Nephron (organoid): Measurements from ENCODE around the gene RAG1.

Source experiments
- H3K27ac Mint-ChIP-seq, 3 experiments: 2 replicates each; pipeline ENCODE4 v1.8.0; 2020; ENCODE audit warnings: mixed read lengths in 3 of 3, mild to moderate bottlenecking in 2 of 3, moderate library complexity in 1 of 3
- H3K27me3 Mint-ChIP-seq: 2 replicates; pipeline ENCODE4 v1.8.0; 2021; ENCODE audit warnings: low read depth, mild to moderate bottlenecking, moderate library complexity, mixed read lengths
- H3K36me3 Mint-ChIP-seq: 2 replicates; pipeline ENCODE4 v1.8.0; 2020; ENCODE audit warnings: low read depth, mixed read lengths
- H3K4me1 Mint-ChIP-seq: 2 replicates; pipeline ENCODE4 v1.8.0; 2020; ENCODE audit warnings: mixed read lengths
- H3K4me3 Mint-ChIP-seq, 3 experiments: 2 replicates each; pipeline ENCODE4 v1.8.0; 2020; ENCODE audit warnings: mild to moderate bottlenecking in 3 of 3, mixed read lengths in 3 of 3, moderate library complexity in 2 of 3
- H3K9me3 Mint-ChIP-seq: 2 replicates; pipeline ENCODE4 v1.8.0; 2020; ENCODE audit warnings: mixed read lengths
- CTCF ChIP-seq, 3 experiments: fragments of 200-600 bp; sonication (generic); IDR thresholded peaks; one replicate each; pipeline ENCODE4 v1.5.0; 2021; ENCODE audit warnings: antibody characterized with exemption in 3 of 3; ENCODE audit not compliant: unreplicated experiment in 3 of 3

The RAG1 gene

GRCh38 chr11:36566407-36567053, 1.3 kb upstream of the RAG1 start:
- no peaks in the 10 kb centered on the region for H3K9me3 Mint-ChIP-seq

GRCh38 chr11:36569095-36569494, 1.3 kb downstream of the RAG1 start:
- no peak for TF ChIP-seq CTCF (IDR thresholded peaks at IDR 0.05; ENCODE audit: unreplicated experiment in 3 of 3)
- Mint-ChIP-seq H3K36me3 (no peaks in the 10 kb centered on the region), H3K9me3 (no peaks in the 10 kb centered on the region), H3K4me3 (no peak overlapping the region), H3K4me1 (peaks cover 17% of the 10 kb centered on the region), H3K27ac (no peak overlapping the region), H3K27me3 (peaks cover 11% of the 10 kb centered on the region)

More at GRCh38 chr11:36566407-36567053, 1.3 kb upstream of the RAG1 start:
- H3K4me1 Mint-ChIP-seq, result peaks cover 17% of the 10 kb centered on the region
- no peak overlapping the region for H3K27ac Mint-ChIP-seq
- no peak for TF ChIP-seq CTCF (IDR thresholded peaks at IDR 0.05; ENCODE audit: unreplicated experiment in 3 of 3)
- H3K36me3 Mint-ChIP-seq, result no peaks in the 10 kb centered on the region
- peaks cover 11% of the 10 kb centered on the region for H3K27me3 Mint-ChIP-seq
- no peak overlapping the region for H3K4me3 Mint-ChIP-seq

- Mint-ChIP-seq H3K27ac (no peak overlapping the region), H3K27me3 (no peaks in the 10 kb centered on the region), H3K4me1 (peaks cover 26% of the 10 kb centered on the region), H3K4me3 (no peak overlapping the region), H3K36me3 (no peaks in the 10 kb centered on the region), H3K9me3 (no peaks in the 10 kb centered on the region)
- TF ChIP-seq CTCF (IDR thresholded peaks at IDR 0.05; ENCODE audit: unreplicated experiment in 3 of 3), result no peak
Observed at GRCh38 chr11:36574486-36574885, 6.7 kb downstream of the RAG1 start.

- H3K27ac Mint-ChIP-seq, result peak overlapping the region; percentile 7 to 36 (median 30)
- TF ChIP-seq CTCF (IDR thresholded peaks at IDR 0.05; ENCODE audit: unreplicated experiment in 3 of 3), result no peak
- peaks cover 4% of the 10 kb centered on the region for H3K27me3 Mint-ChIP-seq
- no peaks in the 10 kb centered on the region for H3K36me3 Mint-ChIP-seq
- H3K4me1 Mint-ChIP-seq, result peaks cover 26% of the 10 kb centered on the region
- H3K9me3 Mint-ChIP-seq, result peaks cover 7% of the 10 kb centered on the region
- H3K4me3 Mint-ChIP-seq, result no peak overlapping the region
Observed at GRCh38 chr11:36577373-36577772, 9.6 kb downstream of the RAG1 start.

GRCh38 chr11:36577859-36578258, 10.1 kb downstream of the RAG1 start:
- Mint-ChIP-seq H3K9me3 (peaks cover 7% of the 10 kb centered on the region), H3K36me3 (no peaks in the 10 kb centered on the region), H3K4me1 (peaks cover 26% of the 10 kb centered on the region), H3K27ac (peak overlapping the region; percentile 7 to 36 (median 30)), H3K27me3 (peaks cover 4% of the 10 kb centered on the region), H3K4me3 (no peak overlapping the region)
- no peak for TF ChIP-seq CTCF (IDR thresholded peaks at IDR 0.05; ENCODE audit: unreplicated experiment in 3 of 3)

- Mint-ChIP-seq H3K4me1 (peaks cover 26% of the 10 kb centered on the region), H3K36me3 (no peaks in the 10 kb centered on the region), H3K27me3 (peaks cover 10% of the 10 kb centered on the region), H3K4me3 (no peak overlapping the region), H3K27ac (peak overlapping the region in 2 of 3 experiments; percentile 7 to 13), H3K9me3 (peaks cover 7% of the 10 kb centered on the region)
- no peak for TF ChIP-seq CTCF (IDR thresholded peaks at IDR 0.05; ENCODE audit: unreplicated experiment in 3 of 3)
Observed at GRCh38 chr11:36578458-36578857, 10.7 kb downstream of the RAG1 start.
